HG02884 (cell line): Measurements from ENCODE around the gene CUBN.

Source experiments
- ATAC-seq: cut with Tn5 transposase; IDR thresholded peaks from one replicate; pipeline ENCODE4 v1.9.1; 2021; ENCODE audit warnings: mild to moderate bottlenecking, moderate library complexity; ENCODE audit not compliant: unreplicated experiment

The CUBN gene

DNA sequence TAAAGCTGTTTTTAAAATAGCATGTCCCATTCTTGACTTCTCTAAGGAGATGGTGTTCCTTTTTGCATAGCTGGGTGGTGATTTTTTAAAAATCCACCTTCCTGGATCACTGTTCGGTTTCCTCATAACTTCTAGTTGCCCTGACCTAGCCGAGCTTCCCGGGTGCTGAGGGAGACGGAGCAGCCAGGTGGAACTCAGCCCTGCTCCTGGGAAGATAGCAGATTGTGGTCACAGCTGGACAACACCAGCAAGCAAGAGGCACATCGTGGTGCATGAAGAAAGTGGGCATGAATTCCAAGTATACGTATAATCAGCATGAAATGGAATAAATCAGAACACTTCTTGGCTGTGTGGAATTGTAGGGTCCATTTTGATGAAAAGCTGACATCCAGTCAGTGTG lies 238.9 kb downstream of the CUBN start:
- ATAC-seq = no peak

DNA sequence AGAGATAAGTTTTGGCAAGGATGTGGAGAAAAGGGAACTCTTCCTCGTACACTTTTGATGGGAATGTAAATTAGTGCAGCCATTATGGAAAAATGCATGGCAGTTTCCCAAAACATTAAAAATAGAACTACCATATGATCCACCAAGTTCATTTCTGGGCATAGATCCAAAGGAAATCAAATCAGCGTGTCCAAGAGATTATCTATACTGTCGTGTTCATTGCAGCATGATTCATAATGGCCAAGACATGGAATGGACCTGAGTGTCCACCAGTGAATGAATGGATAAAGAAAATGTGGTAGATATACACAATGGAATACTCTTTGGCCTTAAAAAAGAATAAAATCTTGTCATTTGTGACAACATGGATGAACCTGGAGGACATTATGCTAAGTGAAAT lies 242.0 kb downstream of the CUBN start:
- no peak for ATAC-seq

GRCh38 chr10:16886031-16886430 lies 243.6 kb downstream of the CUBN start:
- no peak for ATAC-seq

DNA sequence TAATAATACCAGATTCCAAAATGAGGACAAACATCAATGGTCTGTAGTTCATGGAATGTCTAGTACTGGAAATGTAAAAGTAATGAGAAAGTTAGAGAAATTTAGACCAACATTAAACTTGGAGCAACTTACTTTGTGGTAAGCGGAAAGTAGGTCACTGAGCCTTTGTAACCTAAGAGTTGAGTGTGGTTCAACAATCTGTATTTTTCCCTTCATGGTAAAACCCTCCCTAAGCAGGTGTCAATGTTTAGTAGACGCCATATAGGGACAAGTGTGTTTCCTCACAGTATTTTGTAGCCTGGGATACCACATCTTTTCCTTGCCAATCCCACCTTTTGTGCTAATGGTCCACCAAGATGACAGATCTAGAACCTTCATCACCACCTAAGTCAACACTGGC lies 245.1 kb downstream of the CUBN start:
- ATAC-seq = no peak

DNA sequence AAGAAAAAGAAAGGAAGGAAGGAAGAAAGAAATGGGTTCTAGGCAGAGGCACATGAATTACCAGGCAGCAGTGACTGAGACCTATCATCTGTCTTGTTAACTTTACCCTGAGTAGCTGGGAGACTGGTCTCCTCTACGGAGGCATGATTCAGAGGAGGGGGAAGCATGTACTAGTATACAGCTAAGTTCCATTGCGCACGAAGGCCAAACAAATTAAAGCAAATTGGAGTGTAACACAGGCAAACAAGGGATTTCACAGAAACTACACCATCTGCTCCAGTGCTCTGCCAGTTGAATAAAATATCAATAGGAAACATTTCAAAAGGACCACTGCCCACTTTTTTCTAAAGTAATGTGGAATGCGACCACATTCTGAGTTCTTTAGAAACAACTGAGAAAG lies 246.5 kb downstream of the CUBN start:
- ATAC-seq = no peak

DNA sequence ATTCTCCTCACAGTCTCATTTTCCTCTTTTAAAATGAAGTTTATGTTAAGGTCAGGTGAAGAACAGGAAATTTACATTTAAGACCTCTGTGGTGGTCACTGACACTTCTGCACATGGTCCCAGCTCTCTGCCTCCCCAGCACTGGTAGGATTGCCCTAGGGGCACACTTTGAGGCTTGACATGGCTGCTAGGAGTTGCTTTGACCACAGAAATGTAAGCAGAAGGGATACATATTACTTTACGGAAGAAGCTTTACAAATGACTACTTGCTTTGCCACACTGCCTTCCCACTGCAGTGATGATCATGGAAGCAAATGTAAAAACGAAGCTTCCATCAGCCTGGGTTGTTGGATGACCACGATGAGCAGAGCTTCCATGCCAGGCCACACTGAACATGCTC lies 259.3 kb downstream of the CUBN start:
- no peak for ATAC-seq

GRCh38 chr10:16867990-16868389 lies 261.6 kb downstream of the CUBN start:
- ATAC-seq = no peak

GRCh38 chr10:16867556-16867955 lies 262.1 kb downstream of the CUBN start:
- no peak for ATAC-seq

DNA sequence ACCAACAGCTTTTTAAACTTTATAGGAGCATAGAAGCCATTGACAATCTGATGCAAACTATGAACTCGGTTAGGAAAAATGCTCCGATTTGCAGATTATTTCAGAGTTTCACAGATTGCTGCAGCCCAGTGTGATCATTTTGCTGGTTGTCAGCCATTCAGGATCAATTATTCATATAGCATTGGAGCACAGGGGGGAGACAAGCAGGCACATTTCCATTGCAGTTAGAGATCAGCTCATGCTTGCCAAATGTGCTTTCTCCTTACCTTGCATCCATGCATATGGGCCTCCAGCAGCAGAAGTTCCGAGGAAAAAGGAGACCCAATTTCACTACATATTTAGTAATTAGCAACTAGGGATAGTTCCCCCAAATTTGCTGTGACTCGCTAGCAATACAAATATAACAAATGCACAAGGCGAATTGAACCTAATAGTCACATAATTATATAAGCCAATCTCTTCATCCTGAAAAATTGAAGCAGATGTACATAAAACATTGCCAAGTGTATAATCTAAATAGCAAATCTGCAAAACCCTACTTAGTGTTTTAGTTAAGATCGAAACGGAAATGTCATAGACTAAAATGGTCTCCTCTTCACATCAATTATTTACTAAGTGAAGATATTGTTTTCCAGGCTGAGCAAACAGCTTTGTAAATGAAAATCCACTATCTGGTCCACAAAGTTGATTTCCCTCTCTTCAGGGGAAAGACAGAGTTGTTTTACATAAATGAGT lies 262.9 kb downstream of the CUBN start:
- ATAC-seq = no peak

DNA sequence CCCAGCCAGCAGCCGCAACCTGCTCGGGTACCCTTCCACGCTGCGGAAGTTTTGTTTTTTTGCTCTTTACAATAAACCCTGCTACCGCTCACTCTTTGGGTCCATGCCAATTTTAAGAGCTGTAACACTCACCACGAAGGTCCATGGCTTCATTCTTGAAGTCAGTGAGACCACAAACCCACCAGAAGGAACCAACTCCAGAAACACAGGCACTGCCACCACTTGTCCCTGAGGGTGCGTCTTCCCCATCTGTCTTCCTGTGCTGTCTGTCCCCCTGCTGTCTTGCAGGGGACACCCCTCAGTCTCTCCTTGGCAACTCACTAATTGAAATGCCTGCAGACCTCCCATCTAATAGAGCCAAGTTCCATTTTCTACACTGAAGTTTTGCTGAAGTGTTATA lies 263.8 kb downstream of the CUBN start:
- ATAC-seq = no peak

DNA sequence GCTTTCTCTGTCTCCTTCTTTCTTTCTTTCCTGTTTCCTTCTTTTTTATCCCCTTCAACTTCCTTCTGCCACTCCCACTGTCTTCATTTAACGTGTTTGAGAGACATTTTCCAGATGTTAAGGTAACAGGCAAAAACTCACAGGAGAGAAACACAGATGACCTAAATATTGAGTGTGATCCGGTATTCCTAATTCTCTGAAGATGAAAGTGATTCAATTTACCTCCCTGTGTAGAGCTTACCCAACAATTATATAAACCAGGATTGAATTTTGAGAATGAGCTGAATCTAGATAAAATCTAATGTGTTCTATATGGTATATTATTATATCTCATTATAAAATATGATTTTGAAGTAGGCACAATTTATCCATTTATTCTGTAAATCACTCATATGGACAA lies 265.8 kb downstream of the CUBN start:
- no peak for ATAC-seq

- ATAC-seq = no peak
Observed at GRCh38 chr10:16857419-16857818, 272.2 kb downstream of the CUBN start.

GRCh38 chr10:16856567-16856966 lies 273.0 kb downstream of the CUBN start:
- ATAC-seq = no peak

DNA sequence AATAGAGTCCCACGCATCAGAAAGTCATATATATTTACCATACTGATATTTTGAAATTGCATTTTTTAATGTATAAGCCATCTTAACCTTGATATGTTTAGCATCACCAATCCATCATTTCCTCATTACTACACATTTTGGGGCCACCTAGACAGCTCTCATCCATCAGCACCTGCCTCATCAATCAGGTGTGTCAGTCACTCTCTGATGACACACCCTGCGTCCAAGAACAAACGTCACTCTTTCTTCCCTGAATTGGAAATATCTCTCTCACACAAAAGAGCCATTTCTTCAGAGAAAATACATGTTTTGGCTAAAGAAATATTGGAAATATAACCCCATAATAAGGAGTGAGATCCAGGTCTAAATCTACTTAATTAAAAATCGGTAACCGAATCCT lies 273.5 kb downstream of the CUBN start:
- no peak for ATAC-seq

DNA sequence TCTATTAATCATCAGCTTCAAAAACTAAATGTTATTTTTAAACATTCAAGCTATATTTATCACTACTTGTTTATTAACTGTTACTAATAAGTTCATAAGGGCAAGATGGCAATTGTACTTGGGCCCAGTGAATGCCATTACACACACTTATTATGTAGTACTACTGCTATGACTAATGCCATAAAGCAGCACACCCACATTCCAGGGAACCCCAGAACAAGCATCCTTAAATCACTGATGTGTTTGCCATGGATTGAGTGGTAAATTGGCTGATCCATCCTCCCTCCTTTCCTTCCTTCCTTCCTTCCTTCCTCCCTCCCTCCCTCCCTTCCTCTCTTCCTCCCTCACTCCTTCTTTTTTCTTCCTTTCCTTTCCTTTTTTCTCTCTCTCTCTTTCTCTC lies 275.0 kb downstream of the CUBN start:
- no peak for ATAC-seq

- ATAC-seq = no peak
Observed at GRCh38 chr10:16853809-16854208, 275.8 kb downstream of the CUBN start.

- ATAC-seq = no peak
Observed at GRCh38 chr10:16853201-16853600, 276.4 kb downstream of the CUBN start.

DNA sequence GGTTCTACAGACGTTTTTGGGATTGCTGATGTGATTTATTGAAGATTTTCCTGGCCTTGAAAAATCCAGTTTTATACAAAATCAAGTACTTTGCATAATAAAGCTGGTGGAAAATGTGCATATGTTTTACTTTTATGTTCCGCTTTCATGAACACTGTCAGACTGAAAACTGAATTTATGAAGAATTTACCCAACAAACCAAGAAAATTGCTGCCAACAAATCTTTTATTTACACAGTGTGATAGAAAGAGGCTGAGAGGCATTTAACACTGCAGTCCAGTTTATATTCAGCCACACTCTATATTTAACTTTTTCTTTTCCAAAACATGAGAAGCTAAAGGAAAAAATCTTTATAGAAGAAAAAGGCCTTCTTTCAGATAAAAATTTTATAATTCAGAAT lies 277.0 kb downstream of the CUBN start:
- ATAC-seq = no peak

DNA sequence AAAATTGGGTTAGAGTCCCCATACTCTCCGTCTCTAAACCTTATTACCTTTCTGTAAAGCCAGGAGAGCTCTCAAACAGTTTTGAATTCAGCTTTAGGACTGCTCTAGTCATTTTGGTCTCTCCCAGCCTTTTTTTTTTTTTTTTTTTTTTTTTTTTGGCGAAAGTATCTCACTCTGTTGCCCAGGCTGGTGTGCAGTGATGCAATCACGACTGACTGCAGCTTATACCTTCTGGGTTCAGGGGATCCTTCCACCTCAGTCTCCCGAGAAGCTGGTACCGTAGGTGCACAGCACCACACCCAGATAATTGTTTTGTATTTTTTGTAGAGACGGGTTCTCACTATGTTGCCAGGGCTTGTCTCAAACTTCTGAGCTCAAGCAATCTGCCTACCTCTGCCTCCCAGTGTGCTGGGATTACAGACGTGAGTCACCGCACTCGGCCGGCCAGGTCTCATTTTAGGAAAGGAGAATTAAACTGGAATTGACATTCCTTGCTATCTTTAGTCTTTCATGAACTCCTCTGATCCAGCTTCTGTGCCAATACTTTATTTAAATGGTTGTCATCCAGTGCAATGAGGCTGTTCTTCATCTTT lies 281.0 kb downstream of the CUBN start:
- ATAC-seq = no peak

DNA sequence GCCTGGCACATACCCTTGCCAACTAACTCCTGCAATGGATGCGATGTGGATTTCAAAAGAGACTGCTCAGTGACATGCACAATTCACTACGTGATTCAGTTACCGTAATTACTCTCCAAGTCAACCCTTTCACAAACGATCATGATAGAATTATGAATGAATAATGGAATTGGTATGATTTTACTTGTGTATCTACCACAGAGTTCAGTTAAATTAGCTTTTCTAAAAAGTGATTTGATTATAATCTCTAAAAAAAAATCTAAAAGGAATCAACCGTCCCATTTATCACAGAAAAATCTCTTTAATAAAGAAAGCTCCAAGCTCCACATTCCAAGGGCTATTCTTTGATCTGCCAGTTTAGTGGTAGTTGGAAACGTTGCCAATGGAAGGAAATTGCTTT lies 282.0 kb downstream of the CUBN start:
- ATAC-seq = no peak

DNA sequence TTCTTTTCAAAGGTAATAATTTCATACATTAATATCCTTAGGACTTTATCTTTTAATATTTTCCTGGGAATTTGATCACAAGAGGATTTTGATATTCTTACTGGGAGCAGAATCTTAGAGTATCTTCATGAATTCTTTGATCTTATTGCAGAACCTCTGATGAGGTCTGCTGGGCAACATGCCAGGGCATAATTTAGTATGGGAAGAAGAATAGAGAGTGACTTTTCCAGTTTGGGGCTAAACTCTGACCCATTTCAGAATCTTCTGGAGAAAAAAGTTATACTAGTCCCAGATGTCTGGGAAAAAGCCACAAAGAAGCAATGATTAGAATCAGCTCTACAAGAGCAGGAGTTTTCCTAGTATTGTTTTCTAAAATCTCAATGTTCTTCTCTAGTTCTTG lies 284.4 kb downstream of the CUBN start:
- no peak for ATAC-seq

GRCh38 chr10:16843252-16843870 lies 286.2 kb downstream of the CUBN start:
- ATAC-seq = peak; percentile 62

DNA sequence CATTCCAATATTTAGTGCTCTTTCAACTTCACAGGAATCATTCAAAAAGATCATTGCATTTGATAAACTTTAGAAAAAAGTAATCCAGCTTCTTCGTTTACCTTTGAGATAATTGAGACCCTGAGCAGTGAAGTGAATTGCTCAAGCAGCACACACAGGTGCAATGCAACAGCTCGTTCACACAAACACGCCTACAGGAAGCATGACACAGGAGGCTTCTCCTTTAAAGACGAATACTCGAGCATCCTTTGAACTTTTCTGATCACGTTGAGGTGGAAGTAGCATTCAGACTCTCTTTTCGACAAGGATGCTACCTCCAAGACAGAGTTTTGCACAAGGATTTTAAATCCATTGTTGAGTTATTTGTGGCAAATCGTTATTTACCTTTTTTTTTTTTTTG lies 294.4 kb downstream of the CUBN start:
- ATAC-seq = no peak
